ENCODE results near the gene FPR1. TPM values are rescaled to one million over a fixed set of nuclear protein-coding genes. Genes with fewer than 3 reads are reported as not detected.

Gene FPR1
- total RNA-seq, 1 experiment from 2014 or later, result 6.2 TPM

DNA sequence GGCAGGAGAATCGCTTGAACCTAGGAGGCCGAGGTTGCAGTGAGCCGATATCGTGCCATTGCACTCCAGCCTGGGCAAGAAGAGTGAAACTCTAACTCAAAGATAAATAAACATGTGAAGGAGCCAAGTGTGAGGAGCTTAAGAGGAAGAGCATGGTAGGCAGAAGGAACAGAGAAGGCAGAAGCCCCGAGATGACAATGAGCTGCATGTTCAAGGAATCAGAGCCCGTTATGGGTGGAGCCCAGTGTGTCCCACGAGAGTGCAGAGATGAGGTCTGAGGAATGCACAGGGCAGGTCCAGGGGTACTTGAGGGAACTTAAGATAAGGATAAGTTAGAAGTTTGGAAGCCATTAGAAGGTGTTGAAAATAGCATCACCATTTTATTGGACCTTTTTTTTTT is 10.0 kb upstream of the FPR1 start:
- ChIA-PET CTCF (interaction anchor here (0.9 to 2.8 kb wide), 2 partner anchors 16 to 92 kb away, joined by 3 to 11 read pairs; no protein-coding TSS in a partner anchor), POLR2A (no interaction called here)
- intact Hi-C loops (cut with micrococcal nuclease), result no loop called here
- no TSS peak for BruUV-seq (replicated peaks)
- H3K36me3 Mint-ChIP-seq (ENCODE audit: insufficient read depth, unreplicated experiment), result no peaks in the 10 kb centered on the region
- no peak overlapping the region for H3K4me3 Mint-ChIP-seq (ENCODE audit: unreplicated experiment)
- DNase-seq (ENCODE audit: unreplicated experiment), result no peak
- no peak overlapping the region for H3K27ac Mint-ChIP-seq (ENCODE audit: low read depth, unreplicated experiment)
- H3K9me3 Mint-ChIP-seq (ENCODE audit: unreplicated experiment), result no peaks in the 10 kb centered on the region
- TF ChIP-seq, protein P1, sequence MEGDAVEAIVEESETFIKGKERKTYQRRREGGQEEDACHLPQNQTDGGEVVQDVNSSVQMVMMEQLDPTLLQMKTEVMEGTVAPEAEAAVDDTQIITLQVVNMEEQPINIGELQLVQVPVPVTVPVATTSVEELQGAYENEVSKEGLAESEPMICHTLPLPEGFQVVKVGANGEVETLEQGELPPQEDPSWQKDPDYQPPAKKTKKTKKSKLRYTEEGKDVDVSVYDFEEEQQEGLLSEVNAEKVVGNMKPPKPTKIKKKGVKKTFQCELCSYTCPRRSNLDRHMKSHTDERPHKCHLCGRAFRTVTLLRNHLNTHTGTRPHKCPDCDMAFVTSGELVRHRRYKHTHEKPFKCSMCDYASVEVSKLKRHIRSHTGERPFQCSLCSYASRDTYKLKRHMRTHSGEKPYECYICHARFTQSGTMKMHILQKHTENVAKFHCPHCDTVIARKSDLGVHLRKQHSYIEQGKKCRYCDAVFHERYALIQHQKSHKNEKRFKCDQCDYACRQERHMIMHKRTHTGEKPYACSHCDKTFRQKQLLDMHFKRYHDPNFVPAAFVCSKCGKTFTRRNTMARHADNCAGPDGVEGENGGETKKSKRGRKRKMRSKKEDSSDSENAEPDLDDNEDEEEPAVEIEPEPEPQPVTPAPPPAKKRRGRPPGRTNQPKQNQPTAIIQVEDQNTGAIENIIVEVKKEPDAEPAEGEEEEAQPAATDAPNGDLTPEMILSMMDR (IDR thresholded peaks at IDR 0.05; ENCODE audit: unreplicated experiment), result no peak
- H3K27me3 Mint-ChIP-seq (ENCODE audit: insufficient read depth, unreplicated experiment), result peaks cover 16% of the 10 kb centered on the region
- peaks cover 8% of the 10 kb centered on the region for H3K4me1 Mint-ChIP-seq (ENCODE audit: insufficient read depth, unreplicated experiment)

DNA sequence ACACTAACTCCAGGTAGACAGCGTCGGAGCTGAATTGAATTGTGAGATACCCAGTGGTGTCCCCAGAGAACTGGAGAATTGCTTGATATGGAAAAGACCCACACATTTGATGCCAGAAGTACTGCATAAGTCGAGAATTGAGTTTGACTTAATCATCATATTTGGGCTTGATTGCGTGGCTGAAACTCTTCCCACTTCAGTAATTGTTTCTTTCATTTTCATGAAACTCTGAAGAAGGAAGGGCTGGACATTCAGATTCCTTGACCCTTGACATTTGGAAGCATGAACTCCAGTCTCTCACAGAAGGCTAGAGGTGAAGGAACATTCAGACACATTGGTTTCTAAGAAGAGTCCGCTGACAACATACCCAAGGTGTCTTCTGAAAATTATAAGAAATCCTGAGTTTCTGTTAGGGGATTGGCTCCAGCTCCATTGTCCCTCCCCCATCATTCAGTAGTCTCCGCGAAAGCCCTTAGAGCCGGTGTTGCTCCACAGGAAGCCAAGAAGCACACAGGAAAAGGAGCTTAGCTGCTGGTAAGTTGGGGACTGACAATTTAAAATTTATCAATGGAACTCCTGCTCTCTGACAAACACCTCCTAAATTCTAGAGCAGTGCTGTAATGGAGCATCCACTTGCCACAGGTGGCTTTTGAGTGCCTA is 9.1 kb upstream of the FPR1 start, which contains the start of gene FPR2:
Gene FPR2 (plus strand): TSS at position 484 of the 660 bp plus-strand sequence. CDS start 7,479 bp downstream, outside the sequence.
- H3K27ac Mint-ChIP-seq (ENCODE audit: low read depth, unreplicated experiment), result no peak within 1 kb of the TSS
- H3K4me3 Mint-ChIP-seq (ENCODE audit: unreplicated experiment), result no peak within 1 kb of the TSS
- ChIA-PET CTCF (interaction anchor here (2.8 kb wide), 1 partner anchor 17 kb away, joined by 11 read pairs; no protein-coding TSS in a partner anchor), POLR2A (no interaction called here)
- no peaks in the 10 kb centered on the region for H3K9me3 Mint-ChIP-seq (ENCODE audit: unreplicated experiment)
- H3K27me3 Mint-ChIP-seq (ENCODE audit: insufficient read depth, unreplicated experiment), result peaks cover 16% of the 10 kb centered on the region
- H3K4me1 Mint-ChIP-seq (ENCODE audit: insufficient read depth, unreplicated experiment), result peaks cover 8% of the 10 kb centered on the region
- no peaks in the 10 kb centered on the region for H3K36me3 Mint-ChIP-seq (ENCODE audit: insufficient read depth, unreplicated experiment)
- TF ChIP-seq, protein P1 (IDR thresholded peaks at IDR 0.05; ENCODE audit: unreplicated experiment), result no peak
- BruUV-seq (replicated peaks), result no TSS peak
- intact Hi-C loops (cut with micrococcal nuclease), result no loop called here
- no peak for DNase-seq (ENCODE audit: unreplicated experiment)

DNA sequence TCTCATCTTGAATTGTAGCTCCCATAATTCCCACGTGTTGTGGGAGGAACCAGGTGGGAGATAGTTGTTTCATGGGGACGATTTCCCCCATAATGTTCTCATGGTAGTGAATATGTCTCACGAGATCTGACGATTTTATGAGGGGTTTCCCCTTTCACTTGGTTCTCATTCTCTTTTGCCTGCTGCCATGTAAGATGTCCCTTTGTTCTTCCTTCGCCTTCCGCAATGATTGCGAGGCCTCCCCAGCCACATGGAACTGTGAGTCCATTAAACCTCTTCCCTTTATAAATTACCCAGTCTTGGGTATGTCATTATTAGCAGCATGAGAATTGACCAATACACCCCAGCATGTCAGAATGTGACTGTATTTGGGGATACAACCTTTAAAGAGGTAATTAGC is 3.9 kb upstream of the FPR1 start:
- ChIA-PET CTCF (interaction anchor here (0.6 to 1.0 kb wide), 3 partner anchors 19 to 428 kb away, joined by 3 to 4 read pairs (median 4); no protein-coding TSS in a partner anchor), POLR2A (no interaction called here)
- Mint-ChIP-seq H3K27me3 (ENCODE audit: insufficient read depth, unreplicated experiment) (no peaks in the 10 kb centered on the region), H3K36me3 (ENCODE audit: insufficient read depth, unreplicated experiment) (no peaks in the 10 kb centered on the region), H3K9me3 (ENCODE audit: unreplicated experiment) (no peaks in the 10 kb centered on the region), H3K27ac (ENCODE audit: low read depth, unreplicated experiment) (no peak overlapping the region), H3K4me1 (ENCODE audit: insufficient read depth, unreplicated experiment) (peaks cover 18% of the 10 kb centered on the region), H3K4me3 (ENCODE audit: unreplicated experiment) (no peak overlapping the region)
- BruUV-seq (replicated peaks), result no TSS peak
- intact Hi-C loops (cut with micrococcal nuclease), result no loop called here
- no peak for DNase-seq (ENCODE audit: unreplicated experiment)
- TF ChIP-seq, protein P1 (IDR thresholded peaks at IDR 0.05; ENCODE audit: unreplicated experiment), result no peak

DNA sequence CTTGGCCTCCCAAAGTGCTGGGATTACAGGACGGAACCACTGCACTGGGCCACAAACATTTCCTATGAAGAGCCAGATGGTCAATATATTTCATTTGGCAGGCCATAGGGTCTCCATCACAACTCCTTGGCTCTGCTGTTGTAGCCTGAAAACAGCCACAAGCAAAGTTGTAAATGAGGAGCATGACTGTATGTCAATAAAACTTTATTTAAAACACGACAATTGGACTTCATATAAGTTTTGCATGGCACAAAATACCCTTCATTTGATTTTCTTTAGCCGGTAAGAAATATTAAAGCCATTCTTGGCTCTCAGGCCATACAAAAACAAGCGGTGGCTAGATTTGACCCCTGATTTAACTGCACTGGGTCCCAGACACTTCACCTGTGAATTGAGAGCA is 3.1 kb upstream of the FPR1 start:
- Mint-ChIP-seq H3K27ac (ENCODE audit: low read depth, unreplicated experiment) (no peak overlapping the region), H3K9me3 (ENCODE audit: unreplicated experiment) (no peaks in the 10 kb centered on the region), H3K4me1 (ENCODE audit: insufficient read depth, unreplicated experiment) (peaks cover 20% of the 10 kb centered on the region), H3K27me3 (ENCODE audit: insufficient read depth, unreplicated experiment) (no peaks in the 10 kb centered on the region), H3K4me3 (ENCODE audit: unreplicated experiment) (no peak overlapping the region), H3K36me3 (ENCODE audit: insufficient read depth, unreplicated experiment) (peaks cover 4% of the 10 kb centered on the region)
- BruUV-seq (replicated peaks), result no TSS peak
- POLR2A ChIA-PET, result no interaction called here
- TF ChIP-seq, protein P1 (IDR thresholded peaks at IDR 0.05; ENCODE audit: unreplicated experiment), result no peak
- no peak for DNase-seq (ENCODE audit: unreplicated experiment)
- CTCF ChIA-PET, result interaction anchor here (0.7 kb wide), 1 partner anchor 8 kb away, joined by 3 read pairs; no protein-coding TSS in a partner anchor
- intact Hi-C loops (cut with micrococcal nuclease), result no loop called here

Measured in MCF 10A (cell line).